GM12865 (cell line): ENCODE results near the gene SUGCT.

Experiments
- DNase-seq: peaks from one replicate; pipeline ENCODE4 v3.0.0; 2010; ENCODE audit warnings: low read depth
- H3K4me3 ChIP-seq: 2 replicates; pipeline ENCODE4 v1.5.1; 2011; ENCODE audit warnings: mild to moderate bottlenecking, low read depth, low read length, control low read depth
- TF ChIP-seq, protein P1 (sequence below): IDR thresholded peaks from 2 replicates; pipeline ENCODE4 v1.5.1; 2011; ENCODE audit warnings: low read length, control low read depth, low read depth, inconsistent platforms; ENCODE audit not compliant: insufficient read depth; ENCODE audit errors: missing control alignments

Gene SUGCT

DNA sequence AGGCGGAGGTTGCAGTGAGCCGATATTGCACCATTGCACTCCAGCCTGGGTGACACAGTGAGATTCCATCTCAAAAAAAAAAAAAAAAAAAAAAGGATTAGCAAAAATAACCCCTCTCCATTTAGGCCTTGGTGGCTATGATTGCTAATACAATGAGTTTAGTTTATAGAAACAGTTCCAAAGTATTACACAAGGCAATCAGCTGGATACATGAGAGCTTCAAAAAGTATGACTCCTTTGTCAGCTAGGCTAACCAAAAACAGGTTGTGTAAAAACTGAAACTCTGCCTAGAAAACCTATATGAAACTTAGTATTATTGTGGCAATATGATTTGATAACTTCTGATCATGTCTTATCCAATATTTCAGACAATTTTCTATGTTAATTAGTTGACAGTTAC lies 57.2 kb downstream of the SUGCT start:
- DNase-seq, result no peak
- H3K4me3 ChIP-seq, result no peak overlapping the region
- TF ChIP-seq, protein P1, sequence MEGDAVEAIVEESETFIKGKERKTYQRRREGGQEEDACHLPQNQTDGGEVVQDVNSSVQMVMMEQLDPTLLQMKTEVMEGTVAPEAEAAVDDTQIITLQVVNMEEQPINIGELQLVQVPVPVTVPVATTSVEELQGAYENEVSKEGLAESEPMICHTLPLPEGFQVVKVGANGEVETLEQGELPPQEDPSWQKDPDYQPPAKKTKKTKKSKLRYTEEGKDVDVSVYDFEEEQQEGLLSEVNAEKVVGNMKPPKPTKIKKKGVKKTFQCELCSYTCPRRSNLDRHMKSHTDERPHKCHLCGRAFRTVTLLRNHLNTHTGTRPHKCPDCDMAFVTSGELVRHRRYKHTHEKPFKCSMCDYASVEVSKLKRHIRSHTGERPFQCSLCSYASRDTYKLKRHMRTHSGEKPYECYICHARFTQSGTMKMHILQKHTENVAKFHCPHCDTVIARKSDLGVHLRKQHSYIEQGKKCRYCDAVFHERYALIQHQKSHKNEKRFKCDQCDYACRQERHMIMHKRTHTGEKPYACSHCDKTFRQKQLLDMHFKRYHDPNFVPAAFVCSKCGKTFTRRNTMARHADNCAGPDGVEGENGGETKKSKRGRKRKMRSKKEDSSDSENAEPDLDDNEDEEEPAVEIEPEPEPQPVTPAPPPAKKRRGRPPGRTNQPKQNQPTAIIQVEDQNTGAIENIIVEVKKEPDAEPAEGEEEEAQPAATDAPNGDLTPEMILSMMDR, result no peak

DNA sequence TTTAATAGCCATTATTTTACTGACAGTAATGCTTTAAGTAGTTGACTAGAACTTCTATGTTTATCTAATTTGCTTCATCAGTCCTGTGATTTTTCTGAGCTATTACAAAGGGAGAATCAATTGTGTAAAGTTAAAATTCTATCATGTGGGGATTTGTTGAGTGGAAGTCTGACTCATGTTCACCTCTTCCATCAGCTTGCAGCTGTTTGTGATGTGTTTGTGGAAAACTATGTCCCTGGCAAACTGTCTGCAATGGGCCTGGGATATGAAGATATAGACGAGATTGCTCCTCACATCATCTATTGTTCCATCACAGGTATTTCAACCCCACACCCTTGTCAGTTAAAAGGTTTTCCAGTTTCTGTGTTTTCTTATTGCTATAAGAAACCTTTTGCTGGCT lies 59.9 kb downstream of the SUGCT start:
- TF ChIP-seq, protein P1, result no peak
- no peak for DNase-seq

DNA sequence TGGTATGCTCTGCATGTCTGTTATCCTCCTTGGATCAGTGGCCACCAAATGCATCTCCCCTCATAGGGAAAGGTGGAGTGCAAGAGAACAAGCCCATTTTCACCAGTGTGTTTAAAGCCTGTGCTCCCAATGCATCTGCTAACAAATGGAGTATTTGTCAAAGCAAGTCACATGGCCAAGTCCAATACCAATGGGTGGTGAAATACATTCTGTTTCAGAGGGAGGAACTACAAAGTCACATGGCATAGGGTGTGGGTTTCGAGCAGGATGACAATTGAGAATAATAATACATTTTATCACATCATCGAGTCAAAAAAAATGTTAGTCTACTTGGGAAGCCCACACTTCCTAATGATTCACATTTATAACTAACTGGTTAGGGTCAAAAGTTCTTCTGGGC lies 62.7 kb downstream of the SUGCT start:
- TF ChIP-seq, protein P1, result no peak

More for the DNA sequence above, 59.9 kb downstream of the SUGCT start:
- H3K4me3 ChIP-seq, result no peak overlapping the region

DNA sequence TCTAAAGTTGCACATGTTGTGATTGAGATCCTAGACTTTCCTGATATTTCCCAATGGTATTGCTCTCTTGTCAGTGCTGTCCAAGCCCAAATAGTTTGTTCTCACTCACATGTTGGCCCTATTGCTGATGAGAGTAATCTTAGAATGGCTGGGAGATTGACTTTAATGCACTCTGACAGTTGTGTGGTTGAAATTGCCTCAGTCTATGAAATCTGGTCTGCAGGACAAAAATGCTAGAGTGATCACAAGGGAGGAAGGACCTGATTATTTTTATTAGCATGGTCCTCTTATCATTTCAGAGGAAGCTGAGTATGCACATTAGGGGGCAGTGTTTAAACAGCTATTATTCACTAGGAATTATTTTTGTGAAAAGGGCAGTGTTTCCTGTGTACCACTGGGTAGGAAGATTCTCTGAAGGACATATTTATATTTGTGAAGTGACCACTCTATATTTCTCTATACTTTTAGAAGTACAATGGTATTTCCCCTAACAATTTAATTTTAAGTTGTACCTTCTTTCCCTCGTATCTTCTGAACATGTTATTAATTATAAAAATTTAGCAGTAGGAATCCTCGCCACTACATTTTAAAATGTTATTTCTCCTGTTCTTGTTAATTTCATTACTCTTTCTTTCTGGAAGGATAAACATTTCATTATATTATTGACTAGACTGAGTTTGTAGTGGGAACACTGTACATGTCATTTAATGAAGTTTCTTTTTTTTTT lies 64.4 kb downstream of the SUGCT start:
- no peak overlapping the region for H3K4me3 ChIP-seq
- DNase-seq, result peak; percentile 5
- TF ChIP-seq, protein P1, result no peak

More for the DNA sequence above, 62.7 kb downstream of the SUGCT start:
- no peak overlapping the region for H3K4me3 ChIP-seq
- no peak for DNase-seq

DNA sequence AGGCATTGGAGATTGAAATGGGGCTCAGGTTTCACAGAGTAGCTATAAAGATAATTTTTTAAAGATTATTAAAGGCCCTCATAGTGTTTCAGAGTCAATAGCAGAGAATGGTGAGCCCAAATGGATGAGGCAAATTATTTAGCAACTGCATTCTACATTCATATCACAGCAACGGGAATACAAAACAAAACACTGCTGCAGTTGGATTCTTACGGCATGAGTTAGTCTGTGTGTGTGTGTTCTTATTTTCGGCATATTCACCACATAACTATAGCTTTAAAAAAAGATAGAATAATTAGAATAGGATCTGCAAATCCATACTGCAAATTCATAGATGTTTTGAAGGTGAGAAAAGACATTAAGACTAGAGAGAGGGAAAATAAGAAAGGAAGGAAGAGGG lies 66.0 kb downstream of the SUGCT start:
- no peak for DNase-seq
- TF ChIP-seq, protein P1, result no peak
- no peak overlapping the region for H3K4me3 ChIP-seq

DNA sequence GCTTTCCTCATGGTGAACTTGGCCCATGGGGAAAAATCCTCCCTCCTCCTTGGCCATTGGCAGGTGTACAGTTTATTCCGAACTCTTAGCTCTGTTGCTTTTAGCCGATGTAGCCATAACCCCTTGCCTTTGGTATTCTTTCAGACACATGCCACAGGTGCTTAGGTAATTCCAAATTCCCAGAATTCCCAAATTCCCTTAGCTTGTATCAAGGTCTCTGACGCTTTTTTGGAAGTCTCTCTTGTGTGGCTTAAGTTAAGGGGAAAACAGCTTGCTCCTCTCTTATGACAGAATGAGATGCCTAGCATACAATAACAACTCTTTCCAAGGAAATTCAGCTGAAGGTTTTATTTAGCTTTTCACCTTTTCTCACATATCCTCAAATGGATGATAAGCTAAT lies 68.0 kb downstream of the SUGCT start:
- TF ChIP-seq, protein P1, result no peak
- H3K4me3 ChIP-seq, result no peak overlapping the region
- DNase-seq, result no peak

DNA sequence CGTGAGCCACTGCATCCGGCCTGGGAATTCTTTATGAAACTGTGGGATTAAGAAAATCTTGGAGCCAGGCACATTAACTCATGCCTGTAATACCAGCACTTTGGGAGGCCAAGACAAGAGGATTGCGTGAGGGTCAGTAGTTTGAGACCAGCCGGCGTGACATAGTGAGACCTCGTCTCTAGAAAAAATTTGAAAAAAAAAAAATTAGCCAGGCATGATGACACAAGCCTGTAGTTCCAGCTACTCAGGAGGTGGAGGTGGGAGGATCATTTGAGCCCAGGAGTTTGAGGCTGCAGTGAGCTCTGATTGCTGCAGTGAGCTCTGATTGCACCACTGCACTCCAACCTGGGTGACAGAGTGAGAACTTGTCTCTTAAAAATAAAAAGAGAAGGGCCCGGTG lies 69.8 kb downstream of the SUGCT start:
- DNase-seq, result no peak
- TF ChIP-seq, protein P1, result no peak
- no peak overlapping the region for H3K4me3 ChIP-seq
